Tibial nerve (tissue), 4 donors: ENCODE data around the gene DGCR2.

ENCODE experiments used
- EP300 ChIP-seq, 2 donors: sonication (generic); formaldehyde crosslinking; IDR thresholded peaks; one replicate each; pipeline ENCODE4 v1.6.1; 2017; ENCODE audit warnings: antibody characterized with exemption in 2 of 2, mild to moderate bottlenecking in 1 of 2
- POLR2A ChIP-seq, 2 donors: fragments of 450-650 bp; IDR thresholded peaks; one replicate each; pipeline ENCODE4 v1.6.1; 2017; ENCODE audit warnings: antibody characterized with exemption in 2 of 2, mild to moderate bottlenecking in 2 of 2, moderate library complexity in 2 of 2
- TF ChIP-seq, protein P1 (sequence below), 5 experiments: fragments of 200-600 bp in 3 of 5; fragments of 450-650 bp in 2 of 5; sonication (generic) in 3 of 5; IDR thresholded peaks; one replicate each; pipeline ENCODE4 v1.5.1; 2016 to 2019; ENCODE audit warnings: antibody characterized with exemption in 5 of 5, mild to moderate bottlenecking in 3 of 5, moderate library complexity in 2 of 5

DNA sequence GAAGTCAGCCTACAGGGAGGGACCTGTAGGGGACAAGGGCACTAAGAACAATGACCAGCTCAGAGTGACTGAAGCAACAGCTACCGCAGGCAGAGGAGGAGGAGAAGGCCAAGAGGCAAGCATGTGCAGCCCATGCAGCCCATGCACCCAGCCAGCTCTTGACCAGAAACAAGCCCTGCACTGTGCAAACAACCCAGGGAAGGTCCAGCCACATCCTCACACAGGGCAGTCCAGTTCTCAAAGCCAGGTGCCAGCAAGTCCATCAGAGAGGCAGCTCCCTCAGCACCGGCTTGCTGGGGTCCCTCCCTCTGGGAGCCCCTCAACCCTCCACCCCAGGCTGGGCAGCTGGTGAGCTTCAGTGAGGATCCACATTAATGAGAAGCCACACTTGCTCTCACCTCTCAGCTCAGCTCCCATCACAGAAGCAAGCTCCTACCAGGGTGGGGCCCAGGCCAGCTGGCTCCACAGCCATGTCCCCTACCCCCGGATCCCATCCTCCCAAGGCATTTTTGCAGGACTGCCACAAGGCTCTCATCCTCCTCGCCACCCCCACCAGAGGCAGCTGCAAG, 7.1 kb downstream of the DGCR2 start:
- TF ChIP-seq, protein P1, sequence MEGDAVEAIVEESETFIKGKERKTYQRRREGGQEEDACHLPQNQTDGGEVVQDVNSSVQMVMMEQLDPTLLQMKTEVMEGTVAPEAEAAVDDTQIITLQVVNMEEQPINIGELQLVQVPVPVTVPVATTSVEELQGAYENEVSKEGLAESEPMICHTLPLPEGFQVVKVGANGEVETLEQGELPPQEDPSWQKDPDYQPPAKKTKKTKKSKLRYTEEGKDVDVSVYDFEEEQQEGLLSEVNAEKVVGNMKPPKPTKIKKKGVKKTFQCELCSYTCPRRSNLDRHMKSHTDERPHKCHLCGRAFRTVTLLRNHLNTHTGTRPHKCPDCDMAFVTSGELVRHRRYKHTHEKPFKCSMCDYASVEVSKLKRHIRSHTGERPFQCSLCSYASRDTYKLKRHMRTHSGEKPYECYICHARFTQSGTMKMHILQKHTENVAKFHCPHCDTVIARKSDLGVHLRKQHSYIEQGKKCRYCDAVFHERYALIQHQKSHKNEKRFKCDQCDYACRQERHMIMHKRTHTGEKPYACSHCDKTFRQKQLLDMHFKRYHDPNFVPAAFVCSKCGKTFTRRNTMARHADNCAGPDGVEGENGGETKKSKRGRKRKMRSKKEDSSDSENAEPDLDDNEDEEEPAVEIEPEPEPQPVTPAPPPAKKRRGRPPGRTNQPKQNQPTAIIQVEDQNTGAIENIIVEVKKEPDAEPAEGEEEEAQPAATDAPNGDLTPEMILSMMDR (IDR thresholded peaks at IDR 0.05): no peak
- TF ChIP-seq EP300 (IDR thresholded peaks at IDR 0.05) (no peak), POLR2A (IDR thresholded peaks at IDR 0.05) (no peak)
